Astrocyte (in vitro differentiated cells and primary cell): ENCODE measurements around the gene RMRP. TPM values are rescaled to one million over a fixed set of nuclear protein-coding genes. Genes with fewer than 3 reads are reported as not detected.

Experiments used
- DNase-seq: peaks from one replicate; pipeline ENCODE4 v3.0.0-alpha.2; 2010; ENCODE audit warnings: low read depth
- FAIRE-seq: peaks from 2 replicates; lab custom pipeline; 2011; peaks lifted over from hg19 to GRCh38; lab: Jason Lieb, UNC
- H2AFZ ChIP-seq: 2 replicates; pipeline ENCODE4 v1.6.0; 2012; ENCODE audit warnings: low read depth, low read length, inconsistent platforms
- H3K27ac ChIP-seq: 2 replicates; pipeline ENCODE4 v1.5.1; 2011; ENCODE audit warnings: low read depth, low read length, inconsistent platforms
- H3K27me3 ChIP-seq: 2 replicates; pipeline ENCODE4 v1.6.0; 2011; ENCODE audit warnings: low read length, inconsistent platforms; ENCODE audit not compliant: insufficient read depth
- H3K36me3 ChIP-seq: 2 replicates; pipeline ENCODE4 v1.5.1; 2011; ENCODE audit warnings: low read length, inconsistent platforms; ENCODE audit not compliant: insufficient read depth
- H3K4me1 ChIP-seq: 2 replicates; pipeline ENCODE4 v1.5.1; 2011; ENCODE audit warnings: low read length, inconsistent platforms; ENCODE audit not compliant: insufficient read depth
- H3K4me2 ChIP-seq: 2 replicates; pipeline ENCODE4 v1.6.0; 2012; ENCODE audit warnings: low read length, inconsistent platforms
- H3K4me3 ChIP-seq: 2 replicates; pipeline ENCODE4 v1.5.1; 2011; ENCODE audit warnings: low read depth, mild to moderate bottlenecking, low read length, inconsistent platforms; ENCODE audit not compliant: insufficient read depth
- H3K79me2 ChIP-seq: 2 replicates; pipeline ENCODE4 v1.6.0; 2012; ENCODE audit warnings: mild to moderate bottlenecking, low read length, inconsistent platforms; ENCODE audit not compliant: insufficient read depth
- H3K9ac ChIP-seq: 2 replicates; pipeline ENCODE4 v1.6.0; 2012; ENCODE audit warnings: mild to moderate bottlenecking, low read length, inconsistent platforms
- H3K9me3 ChIP-seq: 2 replicates; pipeline ENCODE4 v1.5.1; 2012; ENCODE audit warnings: low read depth, mild to moderate bottlenecking, low read length, inconsistent platforms; ENCODE audit not compliant: insufficient read depth
- H4K20me1 ChIP-seq: 2 replicates; pipeline ENCODE4 v1.6.0; 2012; ENCODE audit warnings: low read length, inconsistent platforms; ENCODE audit not compliant: insufficient read depth
- H3K27ac Mint-ChIP-seq: one replicate; pipeline ENCODE4 v1.8.0; 2021; ENCODE audit warnings: mild to moderate bottlenecking, mixed read lengths; ENCODE audit not compliant: unreplicated experiment
- H3K27me3 Mint-ChIP-seq: one replicate; pipeline ENCODE4 v1.8.0; 2021; ENCODE audit warnings: low read depth, mixed read lengths; ENCODE audit not compliant: unreplicated experiment
- H3K36me3 Mint-ChIP-seq: one replicate; pipeline ENCODE4 v1.8.0; 2021; ENCODE audit warnings: low read depth, mixed read lengths; ENCODE audit not compliant: unreplicated experiment
- H3K4me1 Mint-ChIP-seq: one replicate; pipeline ENCODE4 v1.8.0; 2021; ENCODE audit warnings: low read depth, mixed read lengths; ENCODE audit not compliant: unreplicated experiment
- H3K4me3 Mint-ChIP-seq: one replicate; pipeline ENCODE4 v1.8.0; 2021; ENCODE audit warnings: mild to moderate bottlenecking, moderate library complexity, mixed read lengths; ENCODE audit not compliant: unreplicated experiment
- H3K9me3 Mint-ChIP-seq: one replicate; pipeline ENCODE4 v1.8.0; 2021; ENCODE audit warnings: mild to moderate bottlenecking, mixed read lengths; ENCODE audit not compliant: unreplicated experiment
- EZH2 ChIP-seq: IDR thresholded peaks from 2 replicates; pipeline ENCODE4 v1.6.1; 2012; ENCODE audit warnings: mild to moderate bottlenecking, low read length, inconsistent platforms; ENCODE audit not compliant: insufficient read depth
- total RNA-seq: library from RNA; stranded (reverse); gene quantifications from 2 replicates; pipeline ENCODE4 v1.2.1, GENCODE V29; 2021
- TF ChIP-seq, protein P1 (sequence below): IDR thresholded peaks from 2 replicates; pipeline ENCODE4 v1.5.1; 2011; ENCODE audit warnings: low read depth, mild to moderate bottlenecking, inconsistent platforms, low read length, moderate library complexity; ENCODE audit not compliant: insufficient read depth

The RMRP gene
- total RNA-seq, 1 donor from 2014 or later = 13,402 TPM

- Histone ChIP-seq H4K20me1 (no peaks in the 10 kb centered on the region), H3K4me2 (no peak overlapping the region), H3K36me3 (no peaks in the 10 kb centered on the region), H3K27me3 (no peaks in the 10 kb centered on the region), H3K27ac (no peak overlapping the region), H3K9me3 (no peaks in the 10 kb centered on the region), H3K4me1 (no peaks in the 10 kb centered on the region), H3K4me3 (no peak overlapping the region), H3K9ac (no peak overlapping the region), H3K79me2 (no peaks in the 10 kb centered on the region), H2AFZ (no peak overlapping the region)
- peaks cover 7% of the 10 kb centered on the region for H3K4me1 Mint-ChIP-seq
- peaks cover 6% of the 10 kb centered on the region for H3K36me3 Mint-ChIP-seq
- H3K27ac Mint-ChIP-seq = no peak overlapping the region
- TF ChIP-seq EZH2 = no peak
- TF ChIP-seq, protein P1, sequence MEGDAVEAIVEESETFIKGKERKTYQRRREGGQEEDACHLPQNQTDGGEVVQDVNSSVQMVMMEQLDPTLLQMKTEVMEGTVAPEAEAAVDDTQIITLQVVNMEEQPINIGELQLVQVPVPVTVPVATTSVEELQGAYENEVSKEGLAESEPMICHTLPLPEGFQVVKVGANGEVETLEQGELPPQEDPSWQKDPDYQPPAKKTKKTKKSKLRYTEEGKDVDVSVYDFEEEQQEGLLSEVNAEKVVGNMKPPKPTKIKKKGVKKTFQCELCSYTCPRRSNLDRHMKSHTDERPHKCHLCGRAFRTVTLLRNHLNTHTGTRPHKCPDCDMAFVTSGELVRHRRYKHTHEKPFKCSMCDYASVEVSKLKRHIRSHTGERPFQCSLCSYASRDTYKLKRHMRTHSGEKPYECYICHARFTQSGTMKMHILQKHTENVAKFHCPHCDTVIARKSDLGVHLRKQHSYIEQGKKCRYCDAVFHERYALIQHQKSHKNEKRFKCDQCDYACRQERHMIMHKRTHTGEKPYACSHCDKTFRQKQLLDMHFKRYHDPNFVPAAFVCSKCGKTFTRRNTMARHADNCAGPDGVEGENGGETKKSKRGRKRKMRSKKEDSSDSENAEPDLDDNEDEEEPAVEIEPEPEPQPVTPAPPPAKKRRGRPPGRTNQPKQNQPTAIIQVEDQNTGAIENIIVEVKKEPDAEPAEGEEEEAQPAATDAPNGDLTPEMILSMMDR = no peak
- H3K9me3 Mint-ChIP-seq = peaks cover 3% of the 10 kb centered on the region
- H3K4me3 Mint-ChIP-seq = no peak overlapping the region
- DNase-seq (no peak), FAIRE-seq (no peak)
- H3K27me3 Mint-ChIP-seq = no peaks in the 10 kb centered on the region
These were observed 22.1 kb downstream of the RMRP start for GRCh38 chr9:35635730-35636129.

DNA sequence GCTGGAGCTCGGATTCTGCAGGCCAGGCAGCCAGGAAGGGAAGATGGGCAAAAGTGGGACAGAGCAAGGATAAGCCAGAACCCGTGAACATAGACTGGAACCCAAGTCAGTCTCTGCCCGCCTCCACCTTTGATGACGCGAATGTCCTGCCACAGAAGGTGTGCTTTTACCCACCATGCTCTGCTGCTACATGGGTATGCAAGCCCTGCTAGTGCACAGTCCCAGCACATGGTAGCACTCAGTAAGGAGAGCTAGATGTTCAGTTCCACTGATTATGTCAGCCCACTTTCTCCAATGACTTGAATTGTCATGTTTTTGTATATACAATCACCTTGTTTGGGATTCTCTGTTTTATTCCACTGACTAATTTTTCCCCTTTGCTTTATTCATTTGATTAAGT, 28.2 kb downstream of the RMRP start:
- TF ChIP-seq EZH2 = no peak
- H2AFZ ChIP-seq = no peak overlapping the region
- H3K27me3 Mint-ChIP-seq = peaks cover 6% of the 10 kb centered on the region
- H3K27ac Mint-ChIP-seq = no peak overlapping the region
- no peaks in the 10 kb centered on the region for H3K4me1 Mint-ChIP-seq
- no peak for DNase-seq
- H4K20me1 ChIP-seq = no peaks in the 10 kb centered on the region
- no peak overlapping the region for H3K27ac ChIP-seq
- H3K4me1 ChIP-seq = no peaks in the 10 kb centered on the region
- H3K9me3 ChIP-seq = no peaks in the 10 kb centered on the region
- no peaks in the 10 kb centered on the region for H3K79me2 ChIP-seq
- H3K4me2 ChIP-seq = no peak overlapping the region
- H3K9ac ChIP-seq = no peak overlapping the region
- no peaks in the 10 kb centered on the region for H3K36me3 ChIP-seq
- H3K4me3 ChIP-seq = no peak overlapping the region
- no peak for FAIRE-seq
- no peaks in the 10 kb centered on the region for H3K36me3 Mint-ChIP-seq
- peak overlapping the region; percentile 34 for H3K4me3 Mint-ChIP-seq
- no peaks in the 10 kb centered on the region for H3K27me3 ChIP-seq
- H3K9me3 Mint-ChIP-seq = no peaks in the 10 kb centered on the region

GRCh38 chr9:35628389-35628991, 29.3 kb downstream of the RMRP start:
- no peaks in the 10 kb centered on the region for H3K9me3 ChIP-seq
- no peaks in the 10 kb centered on the region for H4K20me1 ChIP-seq
- no peak for FAIRE-seq
- no peak overlapping the region for H3K4me2 ChIP-seq
- Mint-ChIP-seq H3K4me1 (no peaks in the 10 kb centered on the region), H3K9me3 (no peaks in the 10 kb centered on the region), H3K36me3 (no peaks in the 10 kb centered on the region), H3K27me3 (peaks cover 6% of the 10 kb centered on the region), H3K4me3 (no peak overlapping the region), H3K27ac (no peak overlapping the region)
- H3K27me3 ChIP-seq = no peaks in the 10 kb centered on the region
- no peak overlapping the region for H2AFZ ChIP-seq
- no peak overlapping the region for H3K27ac ChIP-seq
- H3K4me3 ChIP-seq = no peak overlapping the region
- H3K79me2 ChIP-seq = no peaks in the 10 kb centered on the region
- H3K4me1 ChIP-seq = no peaks in the 10 kb centered on the region
- no peaks in the 10 kb centered on the region for H3K36me3 ChIP-seq
- DNase-seq = no peak
- TF ChIP-seq EZH2 = no peak
- TF ChIP-seq, protein P1 = no peak
- no peak overlapping the region for H3K9ac ChIP-seq
